ENCODE measurements around the gene AWAT2.

Gene AWAT2

GRCh38 chrX:70042399-70043371, 7.1 kb downstream of the AWAT2 start:
- no peak for DNase-seq (ENCODE audit: low read depth)

DNA sequence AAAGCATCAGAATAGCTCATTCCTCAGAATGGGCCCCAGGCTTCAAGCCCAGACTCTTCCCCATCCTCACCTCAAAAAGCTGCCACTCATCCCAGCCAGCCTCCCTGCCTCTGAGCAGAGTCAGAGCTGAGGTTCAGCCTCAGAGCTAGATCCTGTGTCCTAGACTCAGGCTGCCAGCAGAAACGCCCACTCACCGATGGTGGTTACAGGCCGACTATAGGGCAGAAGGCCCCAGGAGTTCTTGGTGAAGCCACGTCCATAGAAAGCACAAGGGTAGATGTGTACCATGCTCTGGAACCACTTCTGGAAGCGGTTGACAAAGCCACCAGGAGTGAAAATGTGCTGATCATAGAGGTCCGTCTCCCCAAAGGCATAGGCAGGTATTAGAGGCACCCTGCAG, 7.7 kb downstream of the AWAT2 start:
- no peak for DNase-seq (ENCODE audit: low read depth)

DNA sequence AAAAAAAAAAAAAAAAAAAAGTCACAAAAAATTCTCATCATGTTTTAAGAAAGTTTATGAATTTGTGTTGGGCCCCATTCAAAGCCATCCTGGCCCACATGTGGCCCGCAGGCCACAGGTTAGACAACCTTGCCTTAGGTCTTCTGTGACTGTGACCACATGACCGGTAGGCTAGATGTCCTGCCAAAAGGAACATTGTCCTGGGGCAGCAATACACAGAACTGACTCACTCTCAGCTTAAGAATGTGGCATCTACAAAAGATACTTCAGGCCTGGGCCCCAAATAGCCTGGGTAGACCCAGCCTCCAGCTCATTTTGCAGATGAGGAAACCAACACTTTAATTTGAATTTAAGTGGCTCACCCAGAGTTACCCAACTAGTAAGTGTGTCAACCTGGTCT, 10.0 kb downstream of the AWAT2 start:
- no peak for DNase-seq (ENCODE audit: low read depth)

- no peak for DNase-seq (ENCODE audit: low read depth)
Measured at GRCh38 chrX:70038951-70039350, 10.8 kb downstream of the AWAT2 start.

DNA sequence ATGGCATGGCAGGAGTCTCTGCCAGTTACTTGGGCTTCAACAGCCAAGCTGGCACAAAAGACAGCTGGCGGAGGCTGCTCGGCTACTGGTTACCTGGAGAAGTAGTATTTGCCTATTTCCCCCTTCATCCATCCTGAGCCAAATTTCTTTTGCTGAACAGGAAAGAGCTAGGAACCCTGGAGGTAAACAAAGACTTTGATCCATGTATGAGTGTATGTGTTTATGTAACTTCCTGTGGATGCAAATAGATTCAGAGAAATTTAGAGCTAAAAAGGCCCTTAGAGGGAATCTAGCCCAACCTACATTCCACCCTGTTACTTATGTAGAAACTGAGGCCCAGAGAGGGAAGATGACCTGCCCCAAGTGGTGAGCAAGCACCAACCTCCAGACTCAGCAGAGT, 11.2 kb downstream of the AWAT2 start:
- no peak for DNase-seq (ENCODE audit: low read depth)

DNA sequence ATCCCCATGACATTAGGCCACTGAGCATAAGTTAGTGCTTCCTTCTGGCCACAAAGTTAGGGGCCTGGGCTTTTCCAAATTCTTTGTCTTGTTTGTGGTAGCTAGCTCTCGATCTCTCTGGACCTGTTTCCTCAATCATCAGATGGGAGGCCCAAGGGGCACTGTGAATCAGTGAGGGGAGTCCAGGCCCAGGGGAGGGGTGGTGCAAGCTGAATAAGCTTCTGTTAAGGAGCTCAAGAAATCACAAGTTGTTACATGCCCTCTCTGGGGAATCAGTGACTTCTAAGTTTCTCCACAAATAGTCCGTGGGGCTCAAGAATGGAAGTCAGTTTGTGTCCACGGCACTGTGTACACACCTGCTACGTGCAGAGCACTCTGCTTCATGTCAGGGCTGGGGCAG, 15.1 kb downstream of the AWAT2 start:
- no peak for DNase-seq (ENCODE audit: low read depth)

DNA sequence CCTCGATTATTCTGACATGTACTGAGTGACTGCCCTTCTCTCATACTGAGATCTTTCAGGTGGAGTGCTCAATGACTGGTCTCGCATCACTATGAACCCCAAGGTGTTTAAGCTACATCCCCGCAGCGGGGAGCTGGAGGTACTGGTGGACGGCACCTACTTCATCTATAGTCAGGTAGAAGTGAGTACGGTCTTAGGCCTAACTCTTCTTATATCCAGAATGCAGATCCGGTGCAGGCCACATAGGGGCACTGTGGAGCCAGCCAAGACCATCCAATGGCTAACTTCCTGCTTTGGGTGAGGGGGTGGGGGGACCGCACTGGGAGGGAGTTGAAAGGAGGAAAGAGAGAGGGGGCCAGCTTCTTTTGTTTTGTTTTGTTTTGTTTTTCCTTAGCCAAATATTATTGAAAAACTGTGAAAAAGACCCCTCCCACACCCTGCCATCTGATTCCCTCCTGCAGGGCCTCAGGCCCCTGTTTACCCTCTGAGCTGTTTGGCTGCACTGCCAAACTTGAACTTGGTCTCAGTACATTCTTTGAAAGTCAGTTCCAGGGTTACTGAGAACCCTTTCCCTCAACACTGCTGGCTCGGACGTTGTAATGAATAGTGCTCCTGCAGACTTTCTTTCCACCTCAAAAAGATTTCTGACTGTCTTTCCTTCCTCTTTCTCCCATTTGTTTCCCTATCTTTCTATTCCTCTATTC, 16.2 kb downstream of the AWAT2 start:
- no peak for DNase-seq (ENCODE audit: low read depth)

DNA sequence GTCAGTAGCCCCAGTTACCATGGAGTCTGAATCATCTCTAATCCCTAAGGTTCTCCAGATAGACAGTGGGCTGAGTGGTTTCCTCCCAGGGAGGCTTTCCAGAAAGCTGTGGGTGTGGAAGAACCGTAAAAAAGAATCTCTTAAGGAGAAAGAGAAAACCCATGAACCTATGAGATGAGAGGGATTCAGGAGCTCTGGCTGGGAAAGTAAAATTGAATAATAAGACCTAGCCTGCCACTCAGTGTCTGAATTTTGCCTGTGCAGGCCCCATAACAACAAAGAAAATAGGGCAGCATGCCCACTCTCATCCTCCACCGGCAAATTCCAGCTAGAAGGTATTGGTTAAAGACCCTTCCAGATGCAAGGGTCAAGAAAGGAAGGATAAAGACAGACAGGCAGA, 16.9 kb downstream of the AWAT2 start:
- no peak for DNase-seq (ENCODE audit: low read depth)

DNA sequence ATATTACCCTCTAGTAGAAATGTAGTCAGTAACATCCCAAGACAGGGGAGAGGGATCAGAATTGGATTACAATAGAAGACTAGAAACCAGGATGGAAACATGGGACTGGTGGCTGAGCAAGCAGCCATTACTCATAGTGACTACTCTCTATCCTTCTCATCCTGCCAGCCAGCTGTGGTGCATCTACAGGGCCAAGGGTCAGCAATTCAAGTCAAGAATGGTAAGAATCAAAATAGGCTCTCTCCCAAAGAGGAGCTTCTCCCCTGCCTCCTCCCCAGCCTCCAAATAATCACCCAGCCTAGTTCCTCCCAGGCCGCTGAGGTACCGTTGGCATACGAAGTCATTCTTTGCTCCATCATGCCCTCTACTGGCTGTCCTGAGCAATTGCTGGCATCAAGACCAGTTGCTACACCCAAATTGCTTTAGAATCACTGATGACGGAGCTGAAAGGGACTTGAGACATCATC, 19.4 kb downstream of the AWAT2 start:
- no peak for DNase-seq (ENCODE audit: low read depth)

DNA sequence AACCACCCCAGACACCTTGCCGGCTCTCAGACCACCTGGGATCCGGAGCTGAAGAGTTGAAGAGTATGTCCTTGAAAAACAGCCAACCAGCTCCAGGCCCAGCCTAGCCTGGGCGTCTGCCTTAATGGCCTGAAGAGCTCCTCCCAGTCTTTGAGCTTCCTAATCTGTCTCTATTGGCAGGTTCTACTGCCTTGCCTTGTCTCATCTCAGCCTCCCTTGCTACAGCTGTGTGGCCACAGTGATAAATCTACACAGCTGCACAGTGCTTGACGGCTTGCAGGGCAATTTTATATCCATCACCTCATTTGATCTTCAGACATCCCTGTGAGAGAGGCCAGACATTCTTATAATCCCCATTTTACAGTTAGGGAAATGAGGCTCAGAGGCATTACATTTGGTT, 19.9 kb downstream of the AWAT2 start:
- no peak for DNase-seq (ENCODE audit: low read depth)

- no peak for DNase-seq (ENCODE audit: low read depth)
Measured at GRCh38 chrX:70026851-70027200, 22.9 kb downstream of the AWAT2 start.

GRCh38 chrX:70026112-70026850, 23.5 kb downstream of the AWAT2 start:
- DNase-seq (ENCODE audit: low read depth), result no peak

- DNase-seq (ENCODE audit: low read depth), result no peak
Measured at GRCh38 chrX:70025464-70025863, 24.3 kb downstream of the AWAT2 start.

- DNase-seq (ENCODE audit: low read depth), result no peak
Measured at GRCh38 chrX:70022616-70023015, 27.1 kb downstream of the AWAT2 start.

DNA sequence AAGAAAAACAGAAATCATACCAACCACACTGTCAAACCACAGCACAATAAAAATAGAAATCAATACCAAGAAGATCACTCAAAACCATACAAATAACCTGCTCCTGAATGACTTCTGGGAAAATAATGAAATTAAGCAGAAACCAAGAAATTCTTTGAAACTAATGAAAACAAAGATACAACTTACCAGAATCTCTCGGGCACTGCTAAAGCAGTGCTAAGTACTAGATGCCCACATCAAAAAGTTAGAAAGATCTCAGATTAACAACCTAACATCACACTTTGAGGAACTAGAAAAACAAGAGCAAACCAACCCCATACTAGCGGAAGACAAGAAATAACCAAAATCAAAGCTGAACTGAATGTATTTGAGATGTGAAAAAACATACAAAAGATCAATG, 33.2 kb downstream of the AWAT2 start:
- no peak for DNase-seq (ENCODE audit: low read depth)

DNA sequence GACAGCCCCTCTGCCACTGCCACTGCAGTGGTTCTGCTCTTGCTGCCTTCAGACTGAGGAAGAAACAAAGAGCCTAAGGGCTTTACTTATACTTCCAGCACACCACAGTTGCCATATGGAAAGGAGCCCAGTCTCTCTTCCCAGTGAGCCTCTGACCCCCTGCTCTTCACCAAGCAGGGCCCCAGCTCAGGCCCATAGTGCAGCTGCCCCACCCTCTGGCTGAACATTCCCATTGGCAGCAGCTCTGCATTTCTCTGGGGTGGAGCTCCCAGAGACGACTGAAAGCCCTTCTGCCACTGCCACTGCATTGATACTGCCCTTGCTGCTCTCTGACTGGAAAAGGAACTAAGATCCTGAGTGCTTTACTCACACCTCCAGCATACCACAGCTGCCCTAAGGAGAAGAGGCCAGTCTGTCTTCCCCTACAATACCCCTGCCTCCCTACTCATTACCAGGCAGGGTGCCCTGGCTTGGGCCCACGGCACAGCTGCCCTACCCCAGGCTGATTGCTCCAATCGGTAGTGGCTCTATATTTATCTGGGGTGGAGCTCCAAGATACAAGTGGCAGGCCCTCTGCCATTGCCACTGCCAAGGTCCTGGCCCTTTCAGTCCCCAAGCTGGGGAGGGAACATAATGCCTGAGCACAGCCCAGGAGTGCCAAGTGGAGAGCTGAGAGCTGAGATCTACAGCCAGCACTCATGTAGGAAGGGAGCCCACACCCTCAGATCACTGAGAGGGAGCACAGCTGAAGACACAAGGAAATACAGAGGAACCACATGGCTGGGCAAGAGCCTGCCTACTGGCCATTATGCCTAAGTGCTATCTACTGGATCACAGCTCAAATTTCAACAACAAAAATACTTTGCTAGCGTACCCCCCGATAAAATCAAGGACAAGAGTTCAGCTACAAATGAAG, 36.0 kb downstream of the AWAT2 start:
- no peak for DNase-seq (ENCODE audit: low read depth)

- DNase-seq (ENCODE audit: low read depth), result no peak
Measured at GRCh38 chrX:70012756-70013155, 37.0 kb downstream of the AWAT2 start.

DNA sequence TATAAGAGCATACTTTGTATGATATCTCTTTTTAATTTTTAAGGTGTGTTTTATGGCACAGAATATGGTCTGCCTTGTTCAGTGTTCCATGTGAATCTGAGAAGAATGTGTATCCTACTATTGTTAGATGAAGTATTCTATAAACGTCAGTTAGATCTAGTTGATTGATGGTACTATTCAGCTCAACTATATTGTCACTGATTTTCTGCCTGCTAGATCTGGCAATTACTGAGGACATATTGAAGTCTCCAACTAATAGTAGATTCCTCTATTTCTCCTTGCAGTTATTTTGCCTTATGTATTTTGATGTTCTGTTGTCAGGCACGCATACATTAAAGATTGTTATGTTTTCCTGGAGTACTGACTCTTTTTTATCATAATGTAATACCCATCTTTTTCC, 39.8 kb downstream of the AWAT2 start:
- DNase-seq (ENCODE audit: low read depth), result no peak

- DNase-seq (ENCODE audit: low read depth), result no peak
Measured at GRCh38 chrX:70009049-70009448, 40.7 kb downstream of the AWAT2 start.

DNA sequence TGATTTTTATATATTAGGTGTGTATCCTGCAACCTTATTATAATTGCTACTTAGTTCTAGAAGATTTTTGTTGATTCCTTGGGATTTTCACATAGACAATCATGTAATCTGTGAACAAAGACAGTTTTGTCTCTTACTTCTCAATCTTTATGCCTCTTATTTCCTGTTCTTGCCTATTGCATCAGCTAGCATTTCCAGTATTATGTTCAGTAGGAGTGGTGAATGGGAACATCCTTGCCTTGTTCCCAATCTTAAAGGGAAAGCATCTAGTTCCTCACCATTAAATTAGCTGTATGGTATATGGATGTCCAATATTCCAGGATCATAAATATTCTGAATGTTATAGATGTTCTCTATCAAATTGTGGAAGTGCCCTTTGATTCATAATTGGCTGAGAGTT, 41.8 kb downstream of the AWAT2 start:
- DNase-seq (ENCODE audit: low read depth), result no peak

GRCh38 chrX:70001708-70002341, 47.9 kb downstream of the AWAT2 start:
- no peak for DNase-seq (ENCODE audit: low read depth)
